Stimulated activated CD4-positive, alpha-beta T cell treated with anti-CD3 and anti-CD28 coated beads, TNF-alpha, amount 100 ng/mL, for 1 hour (primary cell): Measurements from ENCODE around the gene XCR1.
"Not testable (repeated sequence)": the region's sequence is repeated elsewhere in the genome, so short reads cannot be mapped to it uniquely, and the experiment has no call there.

Experiments used
- DNase-seq, 3 donors: peaks; one replicate each; pipeline ENCODE4 v3.0.0-alpha.2; 2020; ENCODE audit warnings: low read depth in 3 of 3, low spot score in 1 of 3

The XCR1 gene

DNA sequence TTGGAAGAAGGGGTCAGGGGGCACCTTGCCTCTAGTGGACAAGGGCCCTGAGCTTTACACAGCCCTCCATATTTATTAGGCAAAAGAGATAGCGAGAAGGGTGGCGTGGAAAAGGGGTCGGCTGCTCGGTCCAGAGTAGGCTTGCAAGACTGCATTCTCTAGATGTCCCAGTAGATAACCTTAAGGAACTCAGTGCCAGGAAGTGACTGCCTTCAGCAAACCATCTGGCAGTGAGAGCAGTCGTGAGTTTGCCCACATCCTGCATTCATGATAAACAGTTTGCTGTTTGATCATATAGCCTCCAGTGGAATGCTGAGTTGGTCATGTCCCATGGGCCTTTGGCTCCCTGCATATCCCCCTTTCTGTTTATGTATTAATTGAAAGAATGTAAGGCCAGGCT, 18.9 kb upstream of the XCR1 start:
- DNase-seq = not testable (repeated sequence)

GRCh38 chr3:46038916-46039315, 11.6 kb upstream of the XCR1 start:
- no peak for DNase-seq

GRCh38 chr3:46038071-46038470, 10.8 kb upstream of the XCR1 start:
- DNase-seq = not testable (repeated sequence)

GRCh38 chr3:46036191-46036590, 8.9 kb upstream of the XCR1 start:
- no peak for DNase-seq

GRCh38 chr3:46031747-46032146, 4.5 kb upstream of the XCR1 start:
- no peak for DNase-seq

- no peak for DNase-seq
These were observed 4.0 kb upstream of the XCR1 start for GRCh38 chr3:46031269-46031668.

DNA sequence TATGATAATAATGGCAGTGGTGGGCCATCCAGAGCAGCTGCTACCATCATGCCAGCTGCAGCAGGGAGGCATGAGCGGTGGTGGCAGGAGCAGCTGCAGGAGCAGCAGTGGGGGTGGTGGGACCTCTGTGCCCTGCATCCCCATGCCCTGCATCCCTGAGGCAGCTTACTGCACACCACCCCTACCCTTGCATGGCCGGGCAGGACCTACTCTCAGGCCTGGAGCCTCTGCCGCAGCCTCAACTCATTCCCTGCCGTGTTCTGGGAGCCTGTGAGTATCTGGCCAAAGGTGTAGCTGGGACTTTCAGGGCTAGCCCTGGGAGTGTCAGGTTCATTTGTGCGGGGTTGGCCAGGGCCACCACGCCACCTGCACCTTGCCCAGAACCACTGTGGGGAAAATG, 3.3 kb upstream of the XCR1 start:
- no peak for DNase-seq

DNA sequence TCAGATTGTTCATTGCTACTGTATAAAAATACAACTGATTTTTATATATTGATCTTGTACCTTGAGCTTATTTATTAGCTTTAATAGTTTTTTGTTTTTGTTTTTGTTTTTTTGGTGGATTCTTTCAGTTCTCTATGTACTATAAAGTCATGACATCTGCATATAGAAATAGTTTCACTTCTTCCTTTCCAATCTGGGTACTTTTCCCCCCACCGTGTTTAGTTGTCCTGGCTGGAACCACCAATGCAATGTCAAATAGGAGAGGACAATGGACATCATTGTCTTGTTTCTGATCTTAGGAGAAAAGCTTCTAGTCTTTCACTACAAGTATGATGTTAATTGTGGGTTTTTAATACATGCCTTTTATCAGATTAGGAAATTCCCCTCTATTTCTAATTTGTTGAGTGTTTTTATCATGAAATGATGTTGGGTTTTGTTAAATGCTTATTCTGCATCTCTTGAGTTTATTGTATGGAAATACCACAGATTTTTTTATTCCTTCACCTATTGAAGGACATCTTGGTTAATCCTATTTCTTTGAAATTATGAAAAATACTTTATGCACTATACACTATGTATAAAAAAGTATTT, 2.8 kb upstream of the XCR1 start:
- no peak for DNase-seq

GRCh38 chr3:46027736-46028397, 584 bp upstream of the XCR1 start:
- no peak for DNase-seq

- no peak for DNase-seq
These were observed 2.1 kb downstream of the XCR1 start for GRCh38 chr3:46025139-46025538.

- no peak for DNase-seq
These were observed 3.2 kb downstream of the XCR1 start for GRCh38 chr3:46024131-46024530.

GRCh38 chr3:46022909-46023785, 4.1 kb downstream of the XCR1 start:
- no peak for DNase-seq

GRCh38 chr3:46021516-46021915, 5.8 kb downstream of the XCR1 start:
- no peak for DNase-seq

DNA sequence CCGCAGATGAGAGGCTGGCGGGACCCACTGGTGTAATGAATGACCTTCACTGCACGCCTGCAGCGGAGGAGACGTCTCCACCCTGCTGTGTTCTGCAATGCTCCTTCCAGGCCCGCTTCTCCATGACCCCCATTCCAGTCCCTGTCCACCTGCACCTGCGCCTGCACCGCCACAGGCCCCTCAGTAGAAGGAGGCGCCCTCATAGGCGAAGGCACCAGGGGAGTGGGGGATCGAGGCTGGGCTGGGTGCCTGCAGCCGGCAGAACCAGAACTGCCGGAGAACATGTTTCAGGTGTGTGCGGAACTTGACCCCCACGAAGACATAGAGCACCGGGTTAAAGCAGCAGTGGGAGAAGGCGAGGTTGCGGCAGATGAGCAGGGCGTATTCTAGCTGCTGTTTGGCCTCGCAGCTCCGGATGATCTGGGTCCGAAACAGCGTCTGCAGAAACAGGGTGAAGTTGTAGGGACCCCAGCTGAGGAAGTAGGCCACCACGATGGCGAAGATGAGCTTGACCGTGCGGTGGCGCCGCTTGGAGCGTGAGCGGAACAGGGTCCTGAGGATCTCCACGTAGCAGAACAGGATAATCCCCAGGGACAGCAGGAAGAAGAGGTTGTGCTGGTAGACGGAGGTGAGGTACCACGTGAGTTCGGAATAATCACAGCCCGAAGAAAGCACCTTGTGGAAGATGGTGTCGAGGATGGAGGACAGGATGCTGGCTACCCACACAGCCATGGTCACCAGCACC, 6.3 kb downstream of the XCR1 start:
- no peak for DNase-seq

DNA sequence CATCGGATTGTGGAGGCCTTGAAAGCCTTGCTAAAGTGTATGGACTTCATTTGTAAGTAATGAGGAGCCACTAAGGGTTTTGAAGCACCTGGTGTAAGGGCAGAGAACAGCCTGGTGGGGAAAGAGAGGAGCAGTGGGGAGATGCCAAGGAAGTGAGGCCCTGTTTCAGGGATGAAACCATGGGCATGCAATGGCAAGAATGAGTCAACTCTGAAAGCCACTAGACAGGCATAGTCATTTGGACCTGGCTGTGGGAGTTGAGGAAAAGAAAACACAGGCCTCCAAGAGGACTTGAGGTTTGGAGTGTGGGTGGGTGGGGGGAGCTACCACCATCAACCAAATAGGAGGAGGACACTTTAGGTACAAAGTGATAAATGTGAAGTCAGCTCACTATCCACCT, 7.6 kb downstream of the XCR1 start:
- no peak for DNase-seq

GRCh38 chr3:46017720-46018119, 9.6 kb downstream of the XCR1 start:
- no peak for DNase-seq

DNA sequence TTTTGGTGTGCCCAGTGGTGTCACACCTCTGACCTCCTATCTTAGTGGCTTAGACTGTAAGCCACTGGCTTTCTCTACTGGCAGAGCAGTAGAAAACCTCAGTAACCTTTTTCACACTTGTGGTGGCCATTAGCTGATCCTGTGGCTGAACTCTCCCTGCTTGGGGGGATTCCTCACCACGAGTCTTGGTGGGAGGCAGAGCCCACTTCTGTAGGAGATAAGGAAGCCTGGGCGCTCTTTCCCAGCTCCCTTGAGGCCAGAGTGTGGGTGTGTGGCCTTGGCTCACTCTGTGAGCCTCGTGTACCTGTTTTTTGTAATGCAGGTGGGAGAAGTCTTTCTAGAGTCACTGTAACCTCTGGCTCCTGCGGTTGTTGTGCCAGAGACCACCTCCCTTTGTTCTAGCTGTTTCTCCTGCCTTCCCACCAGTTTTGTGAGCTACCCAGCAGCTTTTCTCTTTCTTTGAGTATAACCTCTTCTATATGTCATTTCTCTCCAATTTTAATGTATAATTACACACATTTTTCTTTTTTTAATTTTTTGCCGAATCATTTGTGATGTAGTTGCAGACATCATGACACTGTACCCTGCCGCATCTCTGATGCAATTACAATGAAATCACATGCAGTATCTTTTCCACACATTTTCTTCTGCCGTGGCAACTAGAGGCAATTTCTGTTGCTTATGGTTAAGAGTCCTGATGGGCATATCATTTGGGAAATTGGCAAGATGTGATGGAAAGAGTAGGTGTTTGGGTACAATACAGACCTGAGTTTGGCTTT, 13.8 kb downstream of the XCR1 start:
- DNase-seq = no peak

GRCh38 chr3:46012246-46012645, 15.0 kb downstream of the XCR1 start:
- DNase-seq = no peak

GRCh38 chr3:46010519-46011113, 16.7 kb downstream of the XCR1 start:
- DNase-seq = no peak

- DNase-seq = no peak
These were observed 19.2 kb downstream of the XCR1 start for GRCh38 chr3:46008058-46008457.
